ENCODE measurements around the gene FCER1G.
"Not testable (repeated sequence)": the region's sequence is repeated elsewhere in the genome, so short reads cannot be mapped to it uniquely, and the experiment has no call there.

Gene FCER1G

DNA sequence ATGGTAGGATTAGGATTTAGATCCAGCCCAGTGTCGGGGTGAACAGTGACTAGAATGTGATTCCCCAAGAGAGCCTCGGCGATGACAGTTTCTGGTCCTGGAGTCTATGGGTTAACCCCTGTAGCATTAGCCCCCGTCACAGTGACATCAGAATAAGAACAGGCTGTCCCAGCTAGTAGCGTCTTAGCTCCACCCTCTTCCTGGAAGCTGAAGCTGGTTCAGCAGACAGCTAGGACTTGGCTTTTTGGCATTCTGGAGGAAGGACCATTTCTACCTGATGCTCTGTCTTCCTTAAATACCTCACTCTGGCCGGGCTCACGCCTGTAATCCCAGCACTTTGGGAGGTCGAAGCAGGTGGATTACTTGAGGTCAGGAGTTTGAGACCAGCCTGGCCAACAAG lies 7.9 kb upstream of the FCER1G start:
- no peak for DNase-seq (ENCODE audit: low spot score)

- peak; percentile 72 for DNase-seq (ENCODE audit: low spot score)
These were observed 5.2 kb upstream of the FCER1G start for GRCh38 chr1:161209790-161210409.

- no peak for DNase-seq (ENCODE audit: low spot score)
These were observed 726 bp upstream of the FCER1G start for GRCh38 chr1:161214369-161214768.

GRCh38 chr1:161216945-161217712 lies 2.0 kb downstream of the FCER1G start:
- DNase-seq (ENCODE audit: low spot score), result peak; percentile 23

GRCh38 chr1:161217831-161218230 lies 2.7 kb downstream of the FCER1G start:
- DNase-seq (ENCODE audit: low spot score), result no peak

GRCh38 chr1:161218301-161219077 lies 3.4 kb downstream of the FCER1G start:
- DNase-seq (ENCODE audit: low spot score), result no peak

GRCh38 chr1:161219078-161219892 lies 4.2 kb downstream of the FCER1G start:
- DNase-seq (ENCODE audit: low spot score), result no peak

DNA sequence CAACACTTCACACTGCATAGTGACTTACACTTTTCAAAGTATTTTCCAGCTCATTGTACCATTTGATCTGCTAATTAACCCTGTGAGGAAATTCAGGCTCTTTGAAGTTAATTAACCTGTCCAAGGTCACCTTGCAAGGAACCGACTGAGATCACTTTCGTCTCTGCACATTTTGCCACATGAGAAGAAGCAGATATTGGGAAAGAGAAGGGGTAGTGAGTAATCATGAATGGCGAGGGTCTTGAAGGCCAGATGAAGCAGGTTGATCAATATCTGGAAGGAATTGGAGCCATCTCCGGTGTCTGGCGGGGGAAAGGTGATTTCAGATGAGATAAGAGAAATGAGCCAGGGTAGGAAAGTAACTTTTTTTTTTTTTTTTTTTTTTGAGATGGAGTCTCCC lies 4.9 kb downstream of the FCER1G start:
- DNase-seq (ENCODE audit: low spot score), result no peak

GRCh38 chr1:161222175-161223019 lies 7.3 kb downstream of the FCER1G start:
- DNase-seq (ENCODE audit: low spot score), result no peak

GRCh38 chr1:161223805-161224694 lies 9.0 kb downstream of the FCER1G start:
- no peak for DNase-seq (ENCODE audit: low spot score)

DNA sequence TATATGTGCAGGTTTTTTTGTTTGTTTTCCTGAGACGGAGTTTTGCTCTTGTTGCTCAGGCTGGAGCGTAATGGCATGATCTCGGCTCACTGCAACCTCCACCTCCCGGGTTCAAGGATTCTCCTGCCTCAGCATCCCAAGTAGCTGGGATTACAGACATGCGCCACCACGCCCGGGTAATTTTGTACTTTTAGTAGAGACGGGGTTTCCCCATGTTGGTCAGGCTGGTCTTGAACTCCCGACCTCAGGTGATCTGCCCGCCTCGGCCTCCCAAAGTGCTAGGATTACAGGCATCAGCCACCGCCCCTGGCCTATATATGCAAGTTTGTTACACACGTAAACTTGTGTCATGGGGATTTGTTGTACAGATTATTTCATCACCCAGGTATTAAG lies 9.6 kb downstream of the FCER1G start:
- not testable (repeated sequence) for DNase-seq (ENCODE audit: low spot score)

DNA sequence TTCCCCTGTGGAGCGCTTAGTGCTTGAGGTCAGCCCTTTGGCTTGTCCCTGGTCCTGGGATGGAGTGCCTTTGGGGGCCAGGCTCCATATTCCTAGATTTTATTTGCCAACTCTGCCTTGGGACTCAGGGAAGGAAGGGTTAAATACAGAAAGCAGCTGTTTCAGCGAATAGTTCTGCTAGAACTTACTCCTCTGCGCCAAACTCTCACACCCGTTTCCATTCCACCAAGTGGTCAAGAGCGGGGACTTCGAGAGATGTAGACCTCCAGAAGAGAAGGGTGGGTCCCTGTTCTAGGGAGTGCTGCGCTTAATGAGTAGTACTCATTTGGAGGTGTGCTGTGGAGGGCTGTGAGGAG lies 10.1 kb downstream of the FCER1G start:
- DNase-seq (ENCODE audit: low spot score), result no peak

GRCh38 chr1:161225534-161226319 lies 10.6 kb downstream of the FCER1G start, which contains the start of gene TOMM40L:
Gene TOMM40L, plus strand, starts transcription at chr1:161226060. Its CDS starts 430 bp downstream, at chr1:161226490.
- peak; percentile 96 for DNase-seq (ENCODE audit: low spot score)

- no peak for DNase-seq (ENCODE audit: low spot score)
These were observed 11.2 kb downstream of the FCER1G start for GRCh38 chr1:161226320-161226711.

GRCh38 chr1:161226759-161227158 lies 11.7 kb downstream of the FCER1G start:
- DNase-seq (ENCODE audit: low spot score), result no peak

DNA sequence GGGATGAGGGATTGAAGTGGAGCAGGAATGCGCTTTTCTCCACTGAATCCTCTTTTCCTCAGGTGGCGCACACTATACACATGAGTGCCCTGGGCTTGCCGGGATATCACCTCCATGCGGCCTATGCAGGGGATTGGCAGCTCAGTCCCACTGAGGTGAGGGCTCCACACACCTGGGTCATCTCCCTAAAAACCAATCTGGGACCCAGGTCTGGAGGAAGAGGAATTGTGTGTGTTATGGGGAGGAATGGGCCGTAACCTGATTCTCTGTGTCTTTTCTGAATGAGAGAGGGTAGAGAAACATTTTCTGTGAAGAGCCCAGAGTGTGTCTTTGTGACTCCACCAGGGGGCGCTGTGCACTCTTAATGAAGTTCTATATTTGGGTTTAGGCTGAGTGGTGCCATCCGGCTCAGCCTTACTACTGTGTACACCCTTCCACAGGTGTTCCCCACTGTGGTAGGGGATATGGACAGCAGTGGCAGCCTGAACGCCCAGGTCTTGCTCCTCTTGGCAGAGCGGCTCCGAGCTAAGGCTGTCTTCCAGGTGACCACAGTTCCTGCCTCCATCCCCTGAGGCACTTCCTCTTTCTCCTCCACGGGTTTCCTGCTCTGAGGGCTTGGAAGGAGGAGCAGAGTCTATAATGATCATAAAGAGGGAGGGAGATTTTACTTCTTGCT lies 12.2 kb downstream of the FCER1G start:
- peak; percentile 82 for DNase-seq (ENCODE audit: low spot score)

DNA sequence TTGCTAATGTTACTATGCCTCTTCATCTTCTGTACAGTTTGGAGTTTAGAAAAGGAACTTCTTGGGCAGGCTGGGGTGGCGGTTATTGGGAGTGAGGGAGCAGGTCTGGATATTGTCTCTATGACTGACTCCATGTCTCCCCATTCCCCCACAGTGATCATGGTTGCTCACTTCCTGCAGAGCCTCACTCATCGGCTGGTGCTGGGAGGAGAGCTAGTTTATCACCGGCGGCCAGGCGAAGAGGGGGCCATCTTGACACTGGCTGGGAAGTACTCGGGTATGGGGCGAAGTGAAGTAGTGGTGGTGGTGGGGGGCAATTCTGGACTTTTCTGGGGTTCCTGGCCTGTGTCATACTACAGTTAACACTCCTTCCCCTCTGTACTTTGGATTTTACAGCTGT lies 12.9 kb downstream of the FCER1G start:
- no peak for DNase-seq (ENCODE audit: low spot score)

GRCh38 chr1:161229896-161230295 lies 14.8 kb downstream of the FCER1G start:
- no peak for DNase-seq (ENCODE audit: low spot score)

- no peak for DNase-seq (ENCODE audit: low spot score)
These were observed 15.7 kb downstream of the FCER1G start for GRCh38 chr1:161230762-161231161.
